ENCODE results near the gene RUNX2. TPM values are rescaled to one million over a fixed set of nuclear protein-coding genes. Genes with fewer than 3 reads are reported as not detected.

RUNX2 gene
- total and polyA plus RNA-seq, 12 donors, result 0.28 to 4.5 (median 1.8) TPM

DNA sequence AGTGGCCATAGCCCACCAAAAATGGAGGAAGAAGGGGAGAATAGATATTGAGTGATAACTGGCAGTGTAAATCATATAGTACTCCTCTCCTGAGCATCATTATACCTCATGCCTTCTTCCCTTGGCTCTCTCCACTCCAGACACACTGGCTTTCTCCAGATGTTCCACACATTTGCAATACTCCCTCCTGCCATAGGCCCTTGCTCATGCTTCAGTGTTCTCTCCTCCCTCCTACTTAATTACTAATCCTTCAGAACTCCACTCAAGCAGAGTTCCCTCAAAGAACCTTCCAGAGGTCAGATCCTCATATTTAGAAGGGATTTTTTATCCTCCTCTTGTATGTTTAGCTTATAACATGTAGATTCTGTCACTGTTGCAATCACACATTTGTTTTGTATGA lies 329.1 kb downstream of the RUNX2 start:
- TF ChIP-seq POLR2A (IDR thresholded peaks at IDR 0.05), result no peak
- H3K27me3 ChIP-seq, result no peaks in the 10 kb centered on the region
- no peak overlapping the region for H3K4me3 ChIP-seq
- no peaks in the 10 kb centered on the region for H3K36me3 ChIP-seq (replicated peaks in 1 of 2)
- no peaks in the 10 kb centered on the region for H3K4me1 ChIP-seq (replicated peaks in 1 of 2)
- DNase-seq, result no peak
- H3K9me3 ChIP-seq (replicated peaks in 1 of 3), result no peaks in the 10 kb centered on the region
- intact Hi-C loops (cut with DNase I), result no loop called here
- no peak overlapping the region for H3K27ac ChIP-seq

- H3K4me3 ChIP-seq, result no peak overlapping the region
- H3K27ac ChIP-seq, result no peak overlapping the region
- DNase-seq, result no peak
- WGBS, 4 donors, result 80 to 100% (median 90%) methylated on average over 1 of the region's 1 CpG
- H3K27me3 ChIP-seq, result peaks cover 9% of the 10 kb centered on the region
- intact Hi-C loops (cut with DNase I), result no loop called here
- no peaks in the 10 kb centered on the region for H3K4me1 ChIP-seq (replicated peaks in 1 of 2)
- no peaks in the 10 kb centered on the region for H3K9me3 ChIP-seq (replicated peaks in 1 of 3)
- no peak for TF ChIP-seq POLR2A (IDR thresholded peaks at IDR 0.05)
- TF ChIP-seq, protein P1, sequence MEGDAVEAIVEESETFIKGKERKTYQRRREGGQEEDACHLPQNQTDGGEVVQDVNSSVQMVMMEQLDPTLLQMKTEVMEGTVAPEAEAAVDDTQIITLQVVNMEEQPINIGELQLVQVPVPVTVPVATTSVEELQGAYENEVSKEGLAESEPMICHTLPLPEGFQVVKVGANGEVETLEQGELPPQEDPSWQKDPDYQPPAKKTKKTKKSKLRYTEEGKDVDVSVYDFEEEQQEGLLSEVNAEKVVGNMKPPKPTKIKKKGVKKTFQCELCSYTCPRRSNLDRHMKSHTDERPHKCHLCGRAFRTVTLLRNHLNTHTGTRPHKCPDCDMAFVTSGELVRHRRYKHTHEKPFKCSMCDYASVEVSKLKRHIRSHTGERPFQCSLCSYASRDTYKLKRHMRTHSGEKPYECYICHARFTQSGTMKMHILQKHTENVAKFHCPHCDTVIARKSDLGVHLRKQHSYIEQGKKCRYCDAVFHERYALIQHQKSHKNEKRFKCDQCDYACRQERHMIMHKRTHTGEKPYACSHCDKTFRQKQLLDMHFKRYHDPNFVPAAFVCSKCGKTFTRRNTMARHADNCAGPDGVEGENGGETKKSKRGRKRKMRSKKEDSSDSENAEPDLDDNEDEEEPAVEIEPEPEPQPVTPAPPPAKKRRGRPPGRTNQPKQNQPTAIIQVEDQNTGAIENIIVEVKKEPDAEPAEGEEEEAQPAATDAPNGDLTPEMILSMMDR (IDR thresholded peaks at IDR 0.05), result no peak
- no peaks in the 10 kb centered on the region for H3K36me3 ChIP-seq (replicated peaks in 1 of 2)
Measured at GRCh38 chr6:45658400-45658799, 330.3 kb downstream of the RUNX2 start.

GRCh38 chr6:45658958-45659357 lies 330.8 kb downstream of the RUNX2 start:
- DNase-seq, result no peak
- H3K9me3 ChIP-seq (replicated peaks in 1 of 3), result no peaks in the 10 kb centered on the region
- no peak overlapping the region for H3K4me3 ChIP-seq
- no peak overlapping the region for H3K27ac ChIP-seq
- peaks cover 0 to 4% of the 10 kb centered on the region in 2 donors for H3K4me1 ChIP-seq (replicated peaks in 1 of 2)
- no peaks in the 10 kb centered on the region for H3K36me3 ChIP-seq (replicated peaks in 1 of 2)
- intact Hi-C loops (cut with DNase I), result no loop called here
- WGBS, 4 donors, result 70 to 77% (median 73%) methylated on average over 5 of the region's 5 CpGs
- peaks cover 12% of the 10 kb centered on the region for H3K27me3 ChIP-seq
- no peak for TF ChIP-seq POLR2A (IDR thresholded peaks at IDR 0.05)
- TF ChIP-seq, protein P1 (IDR thresholded peaks at IDR 0.05), result no peak

GRCh38 chr6:45661661-45662060 lies 333.5 kb downstream of the RUNX2 start:
- peaks cover 17% of the 10 kb centered on the region for H3K27me3 ChIP-seq
- H3K27ac ChIP-seq, result no peak overlapping the region
- no peaks in the 10 kb centered on the region for H3K36me3 ChIP-seq (replicated peaks in 1 of 2)
- intact Hi-C loops (cut with DNase I), result no loop called here
- no peak overlapping the region for H3K4me3 ChIP-seq
- no peaks in the 10 kb centered on the region for H3K9me3 ChIP-seq (replicated peaks in 1 of 3)
- WGBS, 4 donors, result 80 to 93% (median 88%) methylated on average over 5 of the region's 5 CpGs
- peaks cover 0 to 8% of the 10 kb centered on the region in 2 donors for H3K4me1 ChIP-seq (replicated peaks in 1 of 2)
- TF ChIP-seq, protein P1 (IDR thresholded peaks at IDR 0.05), result no peak
- no peak for TF ChIP-seq POLR2A (IDR thresholded peaks at IDR 0.05)
- DNase-seq, result no peak
